Activated CD4-positive, alpha-beta memory T cell treated with anti-CD3 and anti-CD28 coated beads, Interleukin-2, amount 10 ng/mL, durations not matched to agents 7 days and 5 days (primary cell): ENCODE results near the gene USP15. TPM values are rescaled to one million over a fixed set of nuclear protein-coding genes. Genes with fewer than 3 reads are reported as not detected.

ENCODE experiments used
- CTCF ChIA-PET: fragments of 350-600 bp; sonication (Branson Sonifier 250); formaldehyde crosslinking; loops from one replicate; lab custom pipeline; 2021; ENCODE audit warnings: antibody characterized with exemption, inconsistent platforms; lab: Charles Lee
- POLR2A ChIA-PET: fragments of 350-600 bp; sonication (Branson Sonifier 250); formaldehyde crosslinking; loops from one replicate; lab custom pipeline; 2021; ENCODE audit warnings: antibody characterized with exemption; lab: Charles Lee
- DNase-seq: peaks from one replicate; pipeline ENCODE4 v3.0.0-alpha.2; 2020
- H3K27ac Mint-ChIP-seq: one replicate; pipeline ENCODE4 v1.8.0; 2021; ENCODE audit warnings: mild to moderate bottlenecking, mixed read lengths
- H3K27me3 Mint-ChIP-seq: one replicate; pipeline ENCODE4 v1.8.0; 2021; ENCODE audit warnings: mixed read lengths
- H3K36me3 Mint-ChIP-seq: one replicate; pipeline ENCODE4 v1.8.0; 2021; ENCODE audit warnings: low read depth, mixed read lengths
- H3K4me1 Mint-ChIP-seq: one replicate; pipeline ENCODE4 v1.8.0; 2021; ENCODE audit warnings: mixed read lengths
- H3K4me3 Mint-ChIP-seq: one replicate; pipeline ENCODE4 v1.8.0; 2021; ENCODE audit warnings: mild to moderate bottlenecking, mixed read lengths
- H3K9me3 Mint-ChIP-seq: one replicate; pipeline ENCODE4 v1.8.0; 2021; ENCODE audit warnings: mixed read lengths
- total RNA-seq, 2 experiments: library from RNA; stranded (reverse); gene quantifications; one replicate each; pipeline ENCODE4 v1.2.3, GENCODE V29; 2021

USP15 gene
- total RNA-seq, 2 experiments from 2014 or later = 134 to 161 TPM

DNA sequence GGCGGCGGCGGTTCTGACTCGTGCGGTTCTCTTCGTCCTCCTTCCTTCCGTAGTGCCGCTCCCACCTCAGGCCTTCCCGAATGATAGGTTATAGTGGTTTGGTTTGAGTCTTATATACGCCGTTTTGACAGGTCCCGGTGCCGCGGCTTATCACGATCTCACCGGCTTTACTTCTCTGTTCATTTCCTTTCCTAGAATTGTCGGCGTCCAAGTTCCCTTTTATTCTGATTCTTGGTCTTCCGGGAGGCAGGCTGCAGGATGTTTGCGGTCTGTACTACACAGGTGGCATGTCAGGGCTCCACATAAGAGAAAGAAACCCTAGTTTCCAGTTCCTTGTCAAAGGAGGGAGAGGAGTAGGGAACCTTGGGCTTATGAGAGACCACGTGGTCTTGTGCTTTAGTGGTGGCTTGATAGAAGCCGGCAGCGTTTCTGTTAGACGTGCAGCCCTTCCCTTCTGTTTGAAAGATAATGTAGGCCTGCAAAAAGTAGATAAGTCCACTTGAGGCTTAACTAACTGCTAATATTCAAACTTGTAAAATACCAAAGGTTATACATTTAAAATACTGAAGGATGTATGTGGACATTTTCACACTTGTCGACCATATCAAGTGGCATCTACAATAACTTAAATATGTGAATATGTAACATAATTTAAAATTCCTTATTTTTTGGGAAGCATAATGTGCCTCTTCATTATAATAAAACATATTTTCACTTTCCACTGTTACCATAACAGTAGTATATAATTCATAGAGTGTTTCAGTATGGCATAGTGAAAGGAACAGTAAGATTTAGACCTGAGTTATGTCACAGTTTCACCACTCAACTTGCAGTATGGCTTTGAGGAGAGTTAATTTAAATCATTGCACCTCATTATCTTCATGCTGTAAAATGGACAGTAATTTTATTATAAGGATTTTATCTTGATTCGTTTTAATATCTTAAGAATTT lies 804 bp downstream of the USP15 start:
- peak; percentile 83 for DNase-seq
- CTCF ChIA-PET = interaction anchor here (1.4 kb wide), 1 partner anchor 14 kb away, joined by 4 read pairs; no protein-coding TSS in a partner anchor
- no peaks in the 10 kb centered on the region for H3K27me3 Mint-ChIP-seq

DNA sequence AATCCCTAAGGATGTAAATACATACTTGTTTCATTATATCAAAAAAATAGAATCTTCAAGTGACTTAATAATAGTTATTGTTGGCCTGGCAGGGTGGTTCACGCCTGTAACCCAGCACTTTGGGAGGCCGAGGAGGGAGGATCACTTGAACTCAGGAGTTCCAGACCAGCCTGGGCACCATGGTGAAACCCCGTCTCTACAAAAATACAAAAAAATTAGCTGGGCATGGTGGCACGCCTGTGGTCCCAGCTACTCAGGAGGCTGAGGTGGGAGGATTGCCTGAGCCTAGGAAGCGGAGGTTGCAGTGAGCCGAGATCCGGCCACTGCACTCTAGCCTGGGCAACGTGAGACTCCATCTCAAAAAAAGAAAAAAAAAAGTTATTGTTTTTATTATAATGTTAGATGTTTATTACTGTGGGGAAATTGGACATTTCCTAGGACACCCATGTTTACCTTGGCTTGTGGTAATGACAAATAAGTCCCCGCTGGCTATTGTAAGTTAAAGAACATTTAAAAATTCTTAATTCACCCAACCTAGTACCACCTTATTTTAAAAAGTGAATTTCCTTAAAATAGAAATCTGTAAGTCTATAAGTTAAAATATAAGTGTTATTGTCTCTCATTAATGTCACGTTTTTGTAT lies 1.8 kb downstream of the USP15 start:
- no peak for DNase-seq
- Mint-ChIP-seq H3K9me3 (no peaks in the 10 kb centered on the region), H3K27ac (peak overlapping the region; percentile 100), H3K4me3 (peak overlapping the region; percentile 95), H3K27me3 (no peaks in the 10 kb centered on the region), H3K36me3 (peaks cover 51% of the 10 kb centered on the region), H3K4me1 (peaks cover 60% of the 10 kb centered on the region)
- ChIA-PET CTCF (no interaction called here), POLR2A (interaction anchor here (0.7 to 1.1 kb wide), 2 partner anchors 11 to 205 kb away, joined by 3 read pairs; partner anchors contain the start of gene MON2)

More for the DNA sequence above, 804 bp downstream of the USP15 start:
- peak overlapping the region; percentile 100 for H3K27ac Mint-ChIP-seq
- POLR2A ChIA-PET = interaction anchor here (0.7 to 2.6 kb wide), 8 partner anchors 9 to 345 kb away, joined by 3 to 38 read pairs (median 4); partner anchors contain the start of gene MON2
- no peaks in the 10 kb centered on the region for H3K9me3 Mint-ChIP-seq
- H3K4me1 Mint-ChIP-seq = peaks cover 56% of the 10 kb centered on the region
- H3K4me3 Mint-ChIP-seq = peak overlapping the region; percentile 95
- H3K36me3 Mint-ChIP-seq = peaks cover 49% of the 10 kb centered on the region

DNA sequence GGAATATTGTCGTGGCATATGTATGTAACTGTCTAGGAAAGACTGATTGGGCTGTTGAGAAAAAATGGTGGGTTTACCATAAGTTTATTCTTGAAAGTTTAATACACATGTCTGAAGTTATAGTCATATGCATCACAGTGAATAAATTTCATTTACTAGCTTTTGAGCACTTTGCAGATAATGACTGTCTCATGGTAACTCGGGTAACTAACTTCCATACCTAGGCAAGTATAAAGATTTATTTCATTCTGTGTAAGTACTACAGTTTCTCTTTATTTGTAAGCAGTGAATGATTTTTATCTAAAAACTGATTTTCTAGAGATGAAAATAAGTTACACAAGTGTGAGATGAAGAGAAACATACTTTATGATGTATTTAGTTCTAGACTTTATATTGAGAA lies 3.0 kb downstream of the USP15 start:
- ChIA-PET POLR2A (no interaction called here), CTCF (no interaction called here)
- H3K4me3 Mint-ChIP-seq = peak overlapping the region; percentile 95
- peak overlapping the region; percentile 94 for H3K27ac Mint-ChIP-seq
- H3K27me3 Mint-ChIP-seq = no peaks in the 10 kb centered on the region
- H3K36me3 Mint-ChIP-seq = peaks cover 51% of the 10 kb centered on the region
- H3K9me3 Mint-ChIP-seq = no peaks in the 10 kb centered on the region
- H3K4me1 Mint-ChIP-seq = peaks cover 60% of the 10 kb centered on the region
- DNase-seq = no peak

DNA sequence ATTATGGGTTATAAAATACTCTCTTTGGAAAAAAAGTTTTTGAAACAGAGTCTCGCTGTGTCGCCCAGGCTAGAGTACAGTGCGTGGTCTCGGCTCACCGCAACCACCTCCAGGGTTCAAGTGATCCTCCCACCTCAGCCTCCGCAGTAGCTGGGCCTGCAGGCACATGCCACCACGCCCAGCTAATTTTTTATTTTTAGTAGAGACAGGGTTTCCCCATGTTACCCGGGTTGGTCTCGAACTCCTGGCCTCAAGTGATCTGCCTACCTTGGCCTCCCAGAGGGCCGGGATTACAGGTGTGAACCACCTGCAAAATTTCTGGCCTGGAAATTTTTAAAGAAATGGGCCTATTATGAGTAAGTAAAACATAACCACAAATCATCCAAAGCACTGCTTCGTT lies 3.8 kb downstream of the USP15 start:
- H3K9me3 Mint-ChIP-seq = no peaks in the 10 kb centered on the region
- H3K27me3 Mint-ChIP-seq = no peaks in the 10 kb centered on the region
- peak; percentile 49 for DNase-seq
- peak overlapping the region; percentile 95 for H3K4me3 Mint-ChIP-seq
- peaks cover 60% of the 10 kb centered on the region for H3K4me1 Mint-ChIP-seq
- H3K27ac Mint-ChIP-seq = peak overlapping the region; percentile 94
- ChIA-PET CTCF (no interaction called here), POLR2A (no interaction called here)
- peaks cover 54% of the 10 kb centered on the region for H3K36me3 Mint-ChIP-seq

DNA sequence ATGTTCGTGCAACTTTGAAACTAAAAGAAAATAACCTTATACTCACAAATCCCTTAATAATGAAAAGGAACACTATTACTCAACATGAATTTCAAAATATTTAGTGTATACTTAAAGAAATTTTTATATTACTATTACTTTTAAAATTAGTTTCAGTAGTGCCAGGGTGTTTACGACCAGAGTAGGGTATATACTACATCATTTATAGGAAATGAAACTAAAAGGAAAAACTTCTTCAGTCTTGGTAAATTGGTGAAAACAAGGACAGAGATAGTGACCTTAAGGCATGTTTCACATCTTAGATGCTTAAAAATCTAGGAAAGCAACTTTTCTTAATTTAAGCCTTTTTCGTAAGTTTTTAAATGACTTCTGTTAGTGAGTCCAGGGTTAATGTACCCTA lies 4.5 kb downstream of the USP15 start:
- ChIA-PET POLR2A (interaction anchor here (1.3 to 1.7 kb wide), 3 partner anchors 21 to 341 kb away, joined by 4 read pairs; partner anchors contain the start of gene MON2), CTCF (interaction anchor here (1.0 kb wide), 1 partner anchor 13 kb away, joined by 3 read pairs; no protein-coding TSS in a partner anchor)
- peak overlapping the region; percentile 95 for H3K4me3 Mint-ChIP-seq
- H3K4me1 Mint-ChIP-seq = peaks cover 61% of the 10 kb centered on the region
- peaks cover 54% of the 10 kb centered on the region for H3K36me3 Mint-ChIP-seq
- H3K27me3 Mint-ChIP-seq = no peaks in the 10 kb centered on the region
- DNase-seq = no peak
- H3K27ac Mint-ChIP-seq = peak overlapping the region; percentile 94
- no peaks in the 10 kb centered on the region for H3K9me3 Mint-ChIP-seq

DNA sequence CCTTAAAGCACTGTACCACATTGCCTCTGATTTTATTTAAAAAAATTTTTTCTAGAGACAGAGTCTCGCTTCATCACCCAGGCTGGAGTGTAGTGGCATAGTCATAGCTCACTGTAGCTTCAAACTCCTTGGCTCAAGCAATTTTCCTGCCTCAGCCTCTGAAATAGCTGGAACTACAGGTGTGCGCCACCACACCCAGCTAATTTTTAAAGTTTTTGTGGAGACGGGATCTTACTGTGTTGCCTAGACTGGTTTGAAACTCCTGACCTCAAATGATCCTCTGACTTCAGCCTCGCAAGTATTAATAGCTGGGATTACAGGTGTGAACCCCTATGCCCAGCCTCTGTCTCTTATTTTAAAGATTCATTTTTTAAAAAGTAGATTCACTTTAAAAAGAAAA lies 5.3 kb downstream of the USP15 start:
- Mint-ChIP-seq H3K9me3 (no peaks in the 10 kb centered on the region), H3K36me3 (peaks cover 58% of the 10 kb centered on the region), H3K4me3 (peak overlapping the region; percentile 95), H3K27me3 (no peaks in the 10 kb centered on the region), H3K4me1 (peaks cover 69% of the 10 kb centered on the region), H3K27ac (peak overlapping the region; percentile 94)
- ChIA-PET CTCF (interaction anchor here (1.0 kb wide), 1 partner anchor 12 kb away, joined by 3 read pairs; no protein-coding TSS in a partner anchor), POLR2A (interaction anchor here (0.8 to 1.7 kb wide), 6 partner anchors 9 to 341 kb away, joined by 3 to 4 read pairs (median 4); partner anchors contain the start of gene MON2)
- no peak for DNase-seq

DNA sequence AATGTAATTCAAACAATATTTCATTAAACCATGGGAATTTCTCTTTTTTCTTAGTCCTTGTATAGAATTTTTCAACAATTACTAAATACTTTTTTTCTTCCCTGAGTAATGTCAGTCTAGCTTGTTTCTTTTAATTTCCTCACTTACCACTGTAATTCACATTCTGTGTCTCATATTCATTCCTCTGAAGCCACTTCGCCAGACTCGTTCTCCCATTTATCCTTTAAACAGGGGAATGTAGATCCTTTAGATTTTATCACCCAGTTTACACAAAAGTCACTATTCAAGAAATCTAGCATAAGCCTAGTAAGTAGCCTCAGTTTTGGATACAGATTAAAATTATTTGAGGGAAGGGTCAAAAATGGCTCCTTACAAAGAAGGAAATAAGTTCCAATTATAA lies 6.8 kb downstream of the USP15 start:
- Mint-ChIP-seq H3K9me3 (no peaks in the 10 kb centered on the region), H3K27ac (no peak overlapping the region), H3K4me3 (no peak overlapping the region), H3K36me3 (peaks cover 57% of the 10 kb centered on the region), H3K27me3 (no peaks in the 10 kb centered on the region), H3K4me1 (peaks cover 77% of the 10 kb centered on the region)
- CTCF ChIA-PET = interaction anchor here (0.9 kb wide), 1 partner anchor 168 kb away, joined by 3 read pairs; no protein-coding TSS in a partner anchor
- POLR2A ChIA-PET = interaction anchor here (1.1 kb wide), 1 partner anchor 16 kb away, joined by 3 read pairs; no protein-coding TSS in a partner anchor
- no peak for DNase-seq

DNA sequence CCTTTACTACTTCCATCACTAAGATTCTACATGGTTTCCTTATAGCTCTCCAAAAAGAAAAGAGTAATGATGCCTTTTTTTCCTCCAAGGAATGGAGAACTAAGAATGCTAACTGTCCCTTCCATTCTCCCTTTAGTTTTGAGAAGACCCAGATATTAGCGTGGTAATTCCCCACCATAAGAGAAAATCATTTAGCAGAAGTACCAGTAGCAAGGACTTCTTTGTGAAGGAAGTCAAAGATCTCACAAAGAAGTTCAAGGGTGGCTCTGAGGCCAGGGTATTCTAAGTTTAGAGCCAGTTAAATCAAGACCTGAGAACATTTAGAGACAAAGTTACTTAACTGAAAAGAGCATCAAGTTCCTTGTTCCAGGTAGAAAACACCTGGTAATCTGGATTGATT lies 7.3 kb downstream of the USP15 start:
- CTCF ChIA-PET = interaction anchor here (0.9 kb wide), 1 partner anchor 168 kb away, joined by 3 read pairs; no protein-coding TSS in a partner anchor
- POLR2A ChIA-PET = interaction anchor here (1.1 to 1.3 kb wide), 2 partner anchors 8 to 16 kb away, joined by 3 to 7 read pairs; no protein-coding TSS in a partner anchor
- H3K4me3 Mint-ChIP-seq = no peak overlapping the region
- H3K27ac Mint-ChIP-seq = peak overlapping the region; percentile 23
- H3K4me1 Mint-ChIP-seq = peaks cover 79% of the 10 kb centered on the region
- no peaks in the 10 kb centered on the region for H3K27me3 Mint-ChIP-seq
- H3K36me3 Mint-ChIP-seq = peaks cover 59% of the 10 kb centered on the region
- H3K9me3 Mint-ChIP-seq = no peaks in the 10 kb centered on the region
- DNase-seq = no peak

DNA sequence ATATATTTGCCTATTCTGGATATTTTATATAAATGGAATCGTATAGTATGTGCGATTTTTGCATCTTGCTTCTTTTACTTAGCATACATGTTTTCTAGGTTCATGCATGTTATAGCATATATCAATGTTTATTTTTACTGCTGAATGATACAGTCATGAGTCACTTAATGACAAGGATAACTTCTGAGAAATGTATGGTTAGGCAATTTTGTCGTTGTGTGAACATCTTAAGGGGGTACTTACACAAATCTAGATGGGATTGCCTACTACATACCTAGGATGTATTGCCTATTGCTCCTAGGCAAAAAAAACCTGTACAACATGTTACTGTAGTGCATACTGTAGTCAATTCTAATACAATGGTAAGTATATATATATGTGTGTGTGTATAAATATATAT lies 8.8 kb downstream of the USP15 start:
- ChIA-PET CTCF (no interaction called here), POLR2A (no interaction called here)
- no peak for DNase-seq
- Mint-ChIP-seq H3K4me3 (no peak overlapping the region), H3K27me3 (no peaks in the 10 kb centered on the region), H3K4me1 (peaks cover 78% of the 10 kb centered on the region), H3K9me3 (no peaks in the 10 kb centered on the region), H3K27ac (no peak overlapping the region), H3K36me3 (peaks cover 51% of the 10 kb centered on the region)

DNA sequence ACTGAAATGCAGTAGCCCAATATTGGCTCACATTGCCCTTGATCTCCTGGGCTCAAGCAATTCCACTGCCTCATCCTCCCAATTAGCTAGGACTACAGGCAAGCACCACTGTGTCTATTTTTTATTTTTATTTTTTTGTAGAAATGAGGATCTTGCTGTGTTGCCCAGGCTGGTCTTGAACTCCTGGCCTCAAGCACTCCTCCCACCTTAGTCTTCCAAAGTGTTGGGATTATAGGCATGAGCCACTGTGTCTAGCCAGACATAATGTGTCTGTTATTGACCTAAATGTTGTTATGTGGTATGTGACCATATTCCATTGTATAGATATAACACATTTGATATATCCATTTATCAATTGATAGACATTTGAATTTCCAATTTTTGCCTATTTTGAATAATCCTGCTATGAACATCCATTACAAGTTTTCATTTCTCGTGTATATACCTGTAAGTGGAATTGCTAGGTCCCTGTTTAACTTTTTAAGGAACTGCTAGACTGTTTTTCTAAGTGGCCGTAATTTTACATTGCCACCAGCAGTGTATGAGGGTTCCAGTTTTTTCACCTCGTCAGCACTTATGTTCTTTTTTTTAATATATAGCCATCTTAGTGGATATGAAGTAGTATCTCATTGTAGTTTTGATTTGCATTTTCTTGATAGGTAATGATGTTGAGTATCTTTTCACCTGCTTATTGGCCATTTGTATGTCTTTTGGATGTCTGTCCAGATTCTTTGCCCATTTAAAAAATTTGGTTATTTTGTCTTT lies 9.4 kb downstream of the USP15 start:
- H3K36me3 Mint-ChIP-seq = peaks cover 46% of the 10 kb centered on the region
- H3K27ac Mint-ChIP-seq = no peak overlapping the region
- ChIA-PET POLR2A (no interaction called here), CTCF (no interaction called here)
- H3K9me3 Mint-ChIP-seq = no peaks in the 10 kb centered on the region
- no peaks in the 10 kb centered on the region for H3K27me3 Mint-ChIP-seq
- no peak overlapping the region for H3K4me3 Mint-ChIP-seq
- peaks cover 77% of the 10 kb centered on the region for H3K4me1 Mint-ChIP-seq
- DNase-seq = no peak

DNA sequence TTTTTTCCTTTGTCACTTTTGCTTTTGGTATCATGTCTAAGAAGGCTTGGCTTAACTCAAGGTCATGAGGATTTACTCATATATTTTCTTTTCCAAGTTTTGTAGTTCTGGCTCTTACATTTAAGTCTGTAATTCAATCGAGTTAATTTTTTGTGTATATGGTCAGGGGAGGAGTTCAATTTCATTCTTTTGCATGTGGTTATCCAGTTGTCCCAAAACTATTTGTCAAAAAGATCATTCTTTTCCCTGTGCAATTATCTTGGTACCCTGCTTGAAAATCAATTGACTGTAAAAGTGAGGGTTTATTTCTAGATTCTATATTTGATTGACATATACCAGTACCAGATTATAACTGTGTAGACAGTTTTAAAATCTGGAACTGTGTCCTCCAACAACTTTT lies 10.2 kb downstream of the USP15 start:
- H3K4me3 Mint-ChIP-seq = no peak overlapping the region
- POLR2A ChIA-PET = no interaction called here
- CTCF ChIA-PET = no interaction called here
- H3K27ac Mint-ChIP-seq = no peak overlapping the region
- DNase-seq = no peak
- peaks cover 78% of the 10 kb centered on the region for H3K4me1 Mint-ChIP-seq
- H3K9me3 Mint-ChIP-seq = no peaks in the 10 kb centered on the region
- H3K27me3 Mint-ChIP-seq = no peaks in the 10 kb centered on the region
- peaks cover 48% of the 10 kb centered on the region for H3K36me3 Mint-ChIP-seq

DNA sequence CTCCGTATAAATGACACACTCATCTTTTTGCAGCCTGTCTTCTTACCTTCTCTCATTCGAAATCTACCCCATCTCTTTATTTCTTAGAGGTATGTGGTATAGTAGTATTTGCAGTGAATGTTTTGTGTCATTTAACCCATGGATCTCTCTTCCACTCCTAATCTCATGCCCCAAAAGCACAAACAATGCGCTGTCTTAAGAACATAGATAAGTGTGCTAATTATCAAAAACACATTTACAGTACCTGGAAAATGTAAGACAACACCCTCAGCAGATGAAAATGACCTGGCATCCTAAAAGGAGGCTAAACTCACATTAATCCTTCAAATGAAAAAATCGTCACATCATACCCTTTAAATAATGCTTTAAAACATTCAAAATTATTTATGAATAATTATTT lies 10.7 kb downstream of the USP15 start:
- Mint-ChIP-seq H3K9me3 (no peaks in the 10 kb centered on the region), H3K27me3 (no peaks in the 10 kb centered on the region), H3K27ac (no peak overlapping the region), H3K4me1 (peaks cover 78% of the 10 kb centered on the region), H3K36me3 (peaks cover 52% of the 10 kb centered on the region), H3K4me3 (no peak overlapping the region)
- no peak for DNase-seq
- CTCF ChIA-PET = no interaction called here
- POLR2A ChIA-PET = no interaction called here
